OCI-LY7 (cell line): ENCODE measurements around the gene CD79A.

ENCODE experiments used
- CTCF ChIP-seq: fragments of 200-600 bp; sonication (generic); conservative IDR thresholded peaks from 2 replicates; pipeline ENCODE4 v1.5.1; 2014; ENCODE audit warnings: mild to moderate bottlenecking, antibody characterized with exemption, low read length, moderate library complexity, mixed read lengths
- EZH2phosphoT487 ChIP-seq: fragments of 200-600 bp; sonication (generic); IDR thresholded peaks from 2 replicates; pipeline ENCODE4 v1.6.1; 2018; ENCODE audit warnings: low read depth, borderline replicate concordance, mild to moderate bottlenecking, mixed run types, antibody characterized with exemption, low read length, moderate library complexity, mixed read lengths

- TF ChIP-seq CTCF (no peak), EZH2phosphoT487 (no peak)
Measured at GRCh38 chr19:41925208-41926003, 48.3 kb downstream of the CD79A start.
